B cell (primary cell): ENCODE data around the gene HDAC10. TPM values are rescaled to one million over a fixed set of nuclear protein-coding genes. Genes with fewer than 3 reads are reported as not detected.

ENCODE experiments used
- ATAC-seq: fragments of 200-7000 bp; cut with Tn5 transposase; one replicate; pipeline ENCODE4 v1.10.0; 2021; ENCODE audit warnings: low read depth, mild to moderate bottlenecking, moderate number of reproducible peaks, moderate library complexity
- CTCF ChIA-PET: fragments of 350-600 bp; sonication (Branson Sonifier 250); formaldehyde crosslinking; loops from one replicate; lab custom pipeline; 2021; ENCODE audit warnings: antibody characterized with exemption, inconsistent platforms; lab: Charles Lee
- POLR2A ChIA-PET: fragments of 350-600 bp; sonication (Branson Sonifier 250); formaldehyde crosslinking; loops from one replicate; lab custom pipeline; 2021; ENCODE audit warnings: antibody characterized with exemption; lab: Charles Lee
- DNase-seq: peaks from one replicate; pipeline ENCODE4 v3.0.0; 2013
- H2AFZ ChIP-seq: 2 replicates; pipeline ENCODE4 v1.6.1; 2012; ENCODE audit warnings: mild to moderate bottlenecking, low read depth, low read length; ENCODE audit not compliant: insufficient read depth, poor library complexity, severe bottlenecking
- H3K27ac ChIP-seq, 2 donors: 1 replicate in 1 of 2; 2 replicates in 1 of 2; pipeline ENCODE4 v1.5.1; 2012 to 2013; ENCODE audit warnings: low read length in 2 of 2, mild to moderate bottlenecking in 2 of 2, moderate library complexity in 1 of 2
- H3K27me3 ChIP-seq, 4 experiments: fragments of 200-600 bp in 1 of 4; sonication (generic) in 1 of 4; replicated peaks in 1 of 4; 1 replicate in 2 of 4; 2 replicates in 2 of 4; pipeline versions ENCODE4 v1.6.1 to v1.7.0; 2013 to 2016; ENCODE audit warnings: low read length in 3 of 4, mild to moderate bottlenecking in 2 of 4, mixed read lengths in 1 of 4, moderate library complexity in 1 of 4; ENCODE audit not compliant: insufficient read depth in 4 of 4, control insufficient read depth in 3 of 4; ENCODE audit errors: control extremely low read depth in 1 of 4
- H3K36me3 ChIP-seq, 2 experiments: replicated peaks in 1 of 2; 1 replicate in 1 of 2; 2 replicates in 1 of 2; pipeline versions ENCODE4 v1.6.1 to v1.7.1; 2013; ENCODE audit warnings: low read length in 1 of 2; ENCODE audit not compliant: insufficient read depth in 2 of 2, control insufficient read depth in 1 of 2; ENCODE audit errors: control extremely low read depth in 1 of 2, extremely low read depth in 1 of 2
- H3K4me1 ChIP-seq, 2 donors: fragments of 200-600 bp in 1 of 2; sonication (generic) in 1 of 2; 1 replicate in 1 of 2; 2 replicates in 1 of 2; pipeline versions ENCODE4 v1.5.1 to v1.6.1; 2013 to 2017; ENCODE audit warnings: low read length in 2 of 2; ENCODE audit not compliant: control insufficient read depth in 2 of 2, insufficient read depth in 2 of 2
- H3K4me2 ChIP-seq: replicated peaks from 2 replicates; pipeline ENCODE3; 2012; ENCODE audit warnings: mild to moderate bottlenecking, low read depth, low read length; ENCODE audit not compliant: poor library complexity, severe bottlenecking
- H3K4me3 ChIP-seq, 5 experiments: fragments of 200-600 bp in 1 of 5; sonication (generic) in 1 of 5; 1 replicate in 3 of 5; 2 replicates in 2 of 5; pipeline versions ENCODE4 v1.5.1 to v1.7.0; 2011 to 2016; ENCODE audit warnings: low read length in 4 of 5, mild to moderate bottlenecking in 4 of 5, low read depth in 2 of 5, control low read depth in 1 of 5, moderate library complexity in 1 of 5; ENCODE audit not compliant: insufficient read depth in 1 of 5; ENCODE audit errors: control extremely low read depth in 1 of 5, extremely low read depth in 1 of 5
- H3K79me2 ChIP-seq: fragments of 200-600 bp; sonication (generic); one replicate; pipeline ENCODE4 v1.6.0; 2016; ENCODE audit warnings: low read length; ENCODE audit not compliant: control insufficient read depth, insufficient read depth
- H3K9ac ChIP-seq: fragments of 200-600 bp; sonication (generic); 2 replicates; pipeline ENCODE4 v1.6.1; 2017; ENCODE audit warnings: mild to moderate bottlenecking, low read length, moderate library complexity
- H3K9me3 ChIP-seq, 3 donors: one replicate each; pipeline versions ENCODE4 v1.6.1 to v1.7.1; 2013; ENCODE audit warnings: low read length in 2 of 3; ENCODE audit not compliant: control insufficient read depth in 2 of 3, insufficient read depth in 1 of 3; ENCODE audit errors: control extremely low read depth in 1 of 3
- H4K20me1 ChIP-seq: 2 replicates; pipeline ENCODE4 v1.6.0; 2012; ENCODE audit warnings: mild to moderate bottlenecking, low read length; ENCODE audit not compliant: insufficient read depth, control insufficient read depth, poor library complexity, severe bottlenecking
- H3K27ac Mint-ChIP-seq: one replicate; pipeline ENCODE4 v1.8.0; 2021; ENCODE audit warnings: mixed read lengths
- H3K27me3 Mint-ChIP-seq: one replicate; pipeline ENCODE4 v1.8.0; 2021; ENCODE audit warnings: mixed read lengths
- H3K4me1 Mint-ChIP-seq: one replicate; pipeline ENCODE4 v1.8.0; 2021; ENCODE audit warnings: mixed read lengths
- H3K4me3 Mint-ChIP-seq: one replicate; pipeline ENCODE4 v1.8.0; 2021; ENCODE audit warnings: mixed read lengths
- H3K9me3 Mint-ChIP-seq: one replicate; pipeline ENCODE4 v1.8.0; 2022; ENCODE audit warnings: mixed read lengths; ENCODE audit not compliant: insufficient read depth
- CTCF ChIP-seq: fragments of 200-600 bp; IDR thresholded peaks from one replicate; pipeline ENCODE4 v1.8.0; 2022; ENCODE audit warnings: antibody characterized with exemption, mild to moderate bottlenecking
- EZH2 ChIP-seq: IDR thresholded peaks from 2 replicates; pipeline ENCODE4 v1.6.1; 2012; ENCODE audit warnings: borderline replicate concordance, low read depth, mild to moderate bottlenecking, moderate library complexity, low read length; ENCODE audit not compliant: insufficient read depth, poor library complexity, severe bottlenecking
- WGBS: methylation state at CpG from one replicate; pipeline ENCODE4 v1.1.5; 2013; ENCODE audit warnings: missing lambda C conversion rate; ENCODE audit not compliant: insufficient coverage; 5-methylcytosine and 5-hydroxymethylcytosine counted together
- intact Hi-C: fragments of 100-400 bp; cut with micrococcal nuclease; formaldehyde crosslinking; loops from one replicate; pipeline ENCODE4 v1.10.0; 2022
- polyA plus RNA-seq: library from polyadenylated mRNA; depleted of rRNA; stranded (reverse); fragments of >200 nt; gene quantifications from 2 replicates; pipeline ENCODE4 v1.2.3, GENCODE V29; 2012
- total RNA-seq, 2 donors: library from RNA; stranded (reverse); fragments of 120-200 nt in 1 of 2; gene quantifications; 1 replicate in 1 of 2; 2 replicates in 1 of 2; pipeline versions ENCODE4 v1.2.3 to v1.2.4, GENCODE V29; 2013 to 2022

The HDAC10 gene
- total and polyA plus RNA-seq, 2 donors (not counting 1 experiment from before 2014, with no cell fraction given), result 136 to 187 TPM

GRCh38 chr22:50276143-50276542, 25.1 kb upstream of the HDAC10 start:
- peak overlapping the region; percentile 26 for H3K27ac Mint-ChIP-seq
- Histone ChIP-seq H2AFZ (no peak overlapping the region), H3K9me3 (peaks cover 0 to 3% (median 0%) of the 10 kb centered on the region in 3 donors), H3K79me2 (no peaks in the 10 kb centered on the region), H3K36me3 (no peaks in the 10 kb centered on the region), H3K27me3 (peaks cover 0 to 8% (median 1%) of the 10 kb centered on the region in 4 experiments), H3K4me2 (no peak overlapping the region), H3K9ac (no peak overlapping the region), H3K4me1 (peaks cover 6 to 12% of the 10 kb centered on the region in 2 donors), H4K20me1 (peaks cover 4% of the 10 kb centered on the region), H3K4me3 (no peak overlapping the region), H3K27ac (no peak overlapping the region)
- H3K27me3 Mint-ChIP-seq, result no peaks in the 10 kb centered on the region
- H3K4me3 Mint-ChIP-seq, result no peak overlapping the region
- 50% methylated on average over 24 of the region's 25 CpGs for WGBS
- TF ChIP-seq EZH2 (no peak), CTCF (peak; percentile 64)
- H3K9me3 Mint-ChIP-seq, result no peaks in the 10 kb centered on the region
- ATAC-seq, result peak; percentile 71
- CTCF ChIA-PET, result interaction anchor here (0.5 to 2.9 kb wide), 21 partner anchors 13 to 411 kb away, joined by 3 to 67 read pairs (median 6); partner anchors contain the start of genes DENND6B, PLXNB2, PPP6R2 and SCO2
- DNase-seq, result peak; percentile 86
- peaks cover 4% of the 10 kb centered on the region for H3K4me1 Mint-ChIP-seq
- intact Hi-C loops, result loop anchor here (1.0 kb wide), 1 partner anchor 51 kb away; the partner anchor contains the start of gene DENND6B
- POLR2A ChIA-PET, result interaction anchor here (0.8 to 1.4 kb wide), 3 partner anchors 18 to 51 kb away, joined by 3 to 6 read pairs (median 5); partner anchors contain the start of gene DENND6B
